GM21381 (cell line): Measurements from ENCODE around the gene FAM136A.
"Not testable (repeated sequence)": the region's sequence is repeated elsewhere in the genome, so short reads cannot be mapped to it uniquely, and the experiment has no call there.

Experiments
- ATAC-seq: cut with Tn5 transposase; IDR thresholded peaks from one replicate; pipeline ENCODE4 v1.9.1; 2021; ENCODE audit warnings: mild to moderate bottlenecking, moderate library complexity; ENCODE audit not compliant: unreplicated experiment

The FAM136A gene

GRCh38 chr2:70300771-70301343 is 1.0 kb downstream of the FAM136A start:
- no peak for ATAC-seq

- ATAC-seq: not testable (repeated sequence)
These were observed 4.0 kb downstream of the FAM136A start for GRCh38 chr2:70297828-70298227.

- ATAC-seq: no peak
These were observed 18.2 kb downstream of the FAM136A start for GRCh38 chr2:70283500-70284191.

- ATAC-seq: no peak
These were observed 19.4 kb downstream of the FAM136A start for GRCh38 chr2:70282439-70282838.

GRCh38 chr2:70280242-70280798 is 21.5 kb downstream of the FAM136A start:
- no peak for ATAC-seq

- no peak for ATAC-seq
These were observed 31.5 kb downstream of the FAM136A start for GRCh38 chr2:70270323-70270722.

- ATAC-seq: not testable (repeated sequence)
These were observed 32.2 kb downstream of the FAM136A start for GRCh38 chr2:70269422-70270302.

GRCh38 chr2:70266925-70267324 is 34.9 kb downstream of the FAM136A start:
- not testable (repeated sequence) for ATAC-seq

- ATAC-seq: no peak
These were observed 40.4 kb downstream of the FAM136A start for GRCh38 chr2:70261501-70261900.

GRCh38 chr2:70258532-70258875 is 43.4 kb downstream of the FAM136A start:
- ATAC-seq: peak; percentile 9

GRCh38 chr2:70255637-70256314 is 46.1 kb downstream of the FAM136A start:
- ATAC-seq: no peak

- ATAC-seq: no peak
These were observed 51.4 kb downstream of the FAM136A start for GRCh38 chr2:70250434-70250833.

- peak; percentile 95 for ATAC-seq
These were observed 53.6 kb downstream of the FAM136A start, which contains the start of gene TIA1 for GRCh38 chr2:70248181-70248847. TIA1 (minus strand) TSS chr2:70248628; CDS start chr2:70248430, 198 bp downstream.

- ATAC-seq: no peak
These were observed 54.3 kb downstream of the FAM136A start for GRCh38 chr2:70247364-70248180.
